Effector CD8-positive, alpha-beta T cell (primary cell): ENCODE measurements around the gene TAF11L11.
"Not testable (repeated sequence)": the region's sequence is repeated elsewhere in the genome, so short reads cannot be mapped to it uniquely, and the experiment has no call there.

Experiments
- DNase-seq: peaks from one replicate; lab custom pipeline; 2025; lab: John Stamatoyannopoulos, UW
- total RNA-seq, 4 experiments: gene quantifications; one replicate each; lab custom pipeline; 2026; lab: John Stamatoyannopoulos, UW

Gene TAF11L11
- total RNA-seq: 0 reads per million in 4 experiments

DNA sequence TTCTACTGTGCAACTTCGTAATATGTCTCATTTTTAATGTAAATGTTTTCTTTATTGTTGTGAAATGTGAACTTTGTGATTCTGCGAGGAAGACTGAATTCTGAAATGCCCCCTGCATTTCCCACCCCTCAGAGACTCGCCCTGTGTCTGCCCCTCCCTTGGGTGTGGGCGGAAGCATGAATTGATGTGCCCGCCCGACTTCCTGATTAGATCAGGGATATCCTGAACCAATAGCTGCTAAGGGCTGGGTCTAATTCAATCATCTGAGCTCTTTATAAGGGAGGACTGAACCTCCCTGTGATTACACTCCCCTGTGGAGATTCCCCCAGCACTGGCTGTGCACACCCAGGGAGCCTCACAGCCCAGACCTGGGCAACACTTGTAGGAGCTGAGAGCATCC, at the start of gene TAF11L11:
Gene TAF11L11 (plus strand): TSS at position 304 of the 400 bp plus-strand sequence.
- DNase-seq: not testable (repeated sequence)

DNA sequence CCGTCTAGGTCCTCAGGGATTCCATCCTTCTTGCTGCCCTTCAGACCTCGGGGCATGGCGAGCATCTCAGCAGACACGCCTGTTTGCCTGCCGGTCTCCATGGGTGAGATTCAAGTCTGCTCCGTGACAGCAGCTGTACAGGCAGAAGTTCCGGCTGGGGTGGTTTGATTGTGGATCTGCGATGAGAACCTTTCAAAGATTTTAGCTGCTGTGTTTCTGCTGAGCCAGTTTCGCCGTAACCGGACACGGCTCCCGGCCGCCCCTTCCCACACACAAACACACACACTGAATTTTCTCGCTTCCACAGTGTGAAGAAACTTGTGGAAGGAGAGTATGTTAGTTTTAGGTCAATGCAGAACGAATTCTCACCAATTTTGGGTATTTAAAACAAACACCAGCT, 18.3 kb upstream of the TAF11L11 start, which contains the start of gene TAF11L7:
Gene TAF11L7 (minus strand): TSS at position 101 of the 400 bp plus-strand sequence.
- not testable (repeated sequence) for DNase-seq

DNA sequence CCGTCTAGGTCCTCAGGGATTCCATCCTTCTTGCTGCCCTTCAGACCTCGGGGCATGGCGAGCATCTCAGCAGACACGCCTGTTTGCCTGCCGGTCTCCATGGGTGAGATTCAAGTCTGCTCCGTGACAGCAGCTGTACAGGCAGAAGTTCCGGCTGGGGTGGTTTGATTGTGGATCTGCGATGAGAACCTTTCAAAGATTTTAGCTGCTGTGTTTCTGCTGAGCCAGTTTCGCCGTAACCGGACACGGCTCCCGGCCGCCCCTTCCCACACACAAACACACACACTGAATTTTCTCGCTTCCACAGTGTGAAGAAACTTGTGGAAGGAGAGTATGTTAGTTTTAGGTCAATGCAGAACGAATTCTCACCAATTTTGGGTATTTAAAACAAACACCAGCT, 13.1 kb upstream of the TAF11L11 start, which contains the start of gene TAF11L8:
Gene TAF11L8 (minus strand): TSS at position 101 of the 400 bp plus-strand sequence.
- DNase-seq: not testable (repeated sequence)

DNA sequence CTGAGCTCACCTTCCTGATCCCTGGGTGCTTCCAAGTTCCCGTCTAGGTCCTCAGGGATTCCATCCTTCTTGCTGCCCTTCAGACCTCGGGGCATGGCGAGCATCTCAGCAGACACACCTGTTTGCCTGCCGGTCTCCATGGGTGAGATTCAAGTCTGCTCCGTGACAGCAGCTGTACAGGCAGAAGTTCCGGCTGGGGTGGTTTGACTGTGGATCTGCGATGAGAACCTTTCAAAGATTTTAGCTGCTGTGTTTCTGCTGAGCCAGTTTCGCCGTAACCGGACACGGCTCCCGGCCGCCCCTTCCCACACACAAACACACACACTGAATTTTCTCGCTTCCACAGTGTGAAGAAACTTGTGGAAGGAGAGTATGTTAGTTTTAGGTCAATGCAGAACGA, 9.7 kb upstream of the TAF11L11 start, which contains the start of gene TAF11L9:
Gene TAF11L9 (minus strand): TSS at position 140 of the 400 bp plus-strand sequence.
- not testable (repeated sequence) for DNase-seq

DNA sequence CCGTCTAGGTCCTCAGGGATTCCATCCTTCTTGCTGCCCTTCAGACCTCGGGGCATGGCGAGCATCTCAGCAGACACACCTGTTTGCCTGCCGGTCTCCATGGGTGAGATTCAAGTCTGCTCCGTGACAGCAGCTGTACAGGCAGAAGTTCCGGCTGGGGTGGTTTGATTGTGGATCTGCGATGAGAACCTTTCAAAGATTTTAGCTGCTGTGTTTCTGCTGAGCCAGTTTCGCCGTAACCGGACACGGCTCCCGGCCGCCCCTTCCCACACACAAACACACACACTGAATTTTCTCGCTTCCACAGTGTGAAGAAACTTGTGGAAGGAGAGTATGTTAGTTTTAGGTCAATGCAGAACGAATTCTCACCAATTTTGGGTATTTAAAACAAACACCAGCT, 6.3 kb upstream of the TAF11L11 start, which contains the start of gene TAF11L10:
Gene TAF11L10 (minus strand): TSS at position 101 of the 400 bp plus-strand sequence.
- not testable (repeated sequence) for DNase-seq

DNA sequence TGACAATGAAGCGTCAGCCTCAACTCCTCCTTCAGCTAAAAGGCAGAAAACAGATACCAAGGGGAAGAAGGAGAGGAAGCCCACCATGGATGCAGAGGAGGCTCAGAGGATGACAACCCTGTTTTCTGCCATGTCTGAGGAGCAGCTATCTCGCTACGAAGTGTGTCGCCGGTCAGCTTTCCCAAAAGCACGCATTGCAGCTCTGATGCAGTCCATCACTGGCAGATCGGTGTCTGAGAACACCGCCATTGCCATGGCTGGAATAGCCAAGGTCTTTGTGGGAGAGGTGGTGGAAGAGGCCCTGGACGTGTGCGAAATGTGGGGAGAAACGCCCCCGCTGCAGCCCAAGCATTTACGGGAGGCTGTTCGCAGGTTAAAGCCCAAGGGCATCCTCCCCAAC, 968 bp downstream of the TAF11L11 start:
- no peak for DNase-seq

DNA sequence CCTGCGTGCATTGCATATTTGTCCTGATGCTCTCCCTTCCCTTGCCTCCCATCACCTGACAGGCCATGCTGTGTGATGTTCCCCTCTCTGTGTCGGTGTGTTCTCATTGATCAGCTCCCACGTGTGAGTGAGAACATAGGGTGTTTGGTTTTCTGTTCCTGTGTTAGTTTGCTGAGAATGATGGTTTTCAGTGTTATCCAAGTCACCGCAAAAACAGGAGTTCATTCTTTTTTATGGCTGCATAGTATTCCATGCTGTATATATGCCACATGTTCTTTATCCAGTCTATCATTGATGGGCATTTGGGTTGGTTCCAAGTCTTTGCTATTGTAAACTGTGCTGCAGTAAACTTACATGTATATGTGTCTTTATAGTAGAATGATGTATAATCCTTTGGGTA, 3.5 kb downstream of the TAF11L11 start:
- not testable (repeated sequence) for DNase-seq

DNA sequence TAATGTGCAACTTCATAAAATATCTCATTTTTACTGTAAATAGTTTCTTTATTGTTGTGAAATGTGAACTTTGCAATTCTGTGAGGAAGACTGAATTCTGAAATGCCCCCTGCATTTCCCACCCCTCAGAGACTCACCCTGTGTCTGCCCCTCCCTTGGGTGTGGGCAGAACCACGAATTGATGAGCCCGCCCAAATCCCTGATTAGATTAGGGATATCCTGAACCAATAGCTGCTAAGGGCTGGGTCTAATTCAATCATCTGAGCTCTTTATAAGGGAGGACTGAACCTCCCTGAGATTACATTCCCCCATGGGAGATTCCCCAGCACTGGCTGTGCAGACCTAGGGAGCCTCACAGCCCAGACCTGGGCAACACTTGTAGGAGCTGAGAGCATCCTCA, 6.1 kb downstream of the TAF11L11 start, which contains the start of gene TAF11L12:
Gene TAF11L12 (plus strand): TSS at position 301 of the 400 bp plus-strand sequence.
- DNase-seq: not testable (repeated sequence)

DNA sequence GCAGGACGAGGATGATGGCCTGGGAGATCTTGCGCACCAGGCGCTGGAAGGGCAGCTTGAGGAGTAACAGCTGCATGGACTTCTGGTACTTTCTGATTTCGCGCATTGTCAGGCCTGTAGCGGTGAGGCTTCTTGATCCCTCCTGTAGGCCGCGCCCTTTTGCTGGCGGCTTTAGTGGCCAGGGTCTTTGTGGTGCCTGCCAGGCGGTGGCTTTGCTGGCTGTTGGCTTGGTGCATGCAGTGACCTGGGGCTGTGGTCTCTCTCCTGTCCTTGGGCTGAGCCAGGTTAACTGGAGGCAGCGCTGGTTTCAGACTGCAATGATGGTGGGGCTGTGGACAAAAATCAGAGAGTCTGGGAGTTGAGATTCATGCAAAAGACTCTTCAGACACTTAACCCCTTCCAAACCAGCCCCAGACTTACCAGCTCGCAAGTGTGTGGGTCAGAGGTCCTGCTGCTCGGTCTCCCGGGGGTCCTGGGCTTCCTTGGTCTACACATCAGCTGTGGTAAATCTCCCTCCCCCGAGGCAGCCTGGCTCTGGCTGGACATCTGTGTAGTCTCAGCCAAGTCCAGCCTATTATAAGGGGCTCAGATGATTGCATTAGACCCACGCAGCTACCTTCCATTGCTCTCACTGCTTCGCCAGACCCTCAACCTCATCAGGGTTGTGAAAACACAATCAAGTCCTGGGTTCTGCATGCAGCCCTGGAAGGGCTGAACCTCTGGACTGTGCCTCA, 11.1 kb downstream of the TAF11L11 start:
- no peak for DNase-seq

DNA sequence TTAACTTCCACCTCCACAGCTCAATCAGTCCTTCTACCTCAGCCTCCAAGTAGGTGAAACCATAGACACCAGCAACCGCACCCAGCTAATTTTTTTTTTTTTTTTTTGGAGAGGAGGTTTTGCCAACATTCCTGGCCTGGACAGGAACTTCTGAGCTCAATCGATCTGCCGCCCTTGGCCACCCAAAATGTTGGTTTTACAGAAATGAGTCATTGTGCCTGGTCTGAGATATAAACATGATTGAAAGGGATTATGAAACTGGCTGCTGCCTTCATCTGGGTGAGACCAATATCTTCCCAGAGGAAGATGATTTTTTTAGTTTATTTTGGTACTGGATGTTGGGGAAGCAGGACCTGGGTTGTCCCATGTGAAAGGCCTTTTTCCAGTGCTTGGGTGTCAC, 15.4 kb downstream of the TAF11L11 start:
- no peak for DNase-seq

DNA sequence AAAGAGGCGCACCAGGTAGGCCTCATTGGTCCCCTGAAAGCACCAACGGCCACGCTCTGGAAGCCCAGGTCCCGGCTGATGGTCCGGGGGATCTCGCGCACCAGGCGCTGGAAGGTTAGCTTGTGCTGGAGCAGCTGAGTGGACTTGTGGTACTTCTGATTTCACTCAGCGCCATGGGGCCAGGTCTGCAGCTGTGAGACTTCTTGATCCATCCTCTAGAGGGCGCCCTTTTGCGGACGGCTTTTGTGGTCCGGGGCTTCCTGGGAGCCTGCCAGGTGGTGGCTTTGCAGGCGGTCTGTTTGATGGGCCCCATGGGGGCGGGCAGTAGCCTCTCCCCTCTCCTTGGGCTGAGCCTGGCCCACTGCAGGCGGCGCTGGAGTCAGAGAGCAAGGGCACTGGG, 16.6 kb downstream of the TAF11L11 start:
- no peak for DNase-seq

DNA sequence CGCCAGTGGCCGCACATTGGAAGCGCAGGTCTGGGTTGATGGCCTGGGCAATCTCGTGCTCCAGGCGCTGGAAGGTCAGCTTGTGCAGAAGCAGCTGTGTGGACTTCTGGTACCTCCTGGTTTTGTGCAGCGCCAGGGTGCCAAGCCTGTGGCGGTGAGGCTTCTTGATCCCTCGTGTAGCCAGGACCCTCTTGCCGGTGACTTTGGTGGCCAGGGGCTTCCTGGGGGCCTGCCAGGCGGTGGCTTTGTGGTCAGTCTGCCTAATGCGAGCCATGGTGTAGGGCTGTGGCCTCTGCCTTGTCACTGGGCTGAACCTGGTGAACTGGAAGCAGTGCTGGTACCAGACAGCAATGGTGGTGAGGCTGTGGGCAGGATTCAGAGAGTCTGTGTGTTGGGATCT, 21.7 kb downstream of the TAF11L11 start:
- DNase-seq: no peak

DNA sequence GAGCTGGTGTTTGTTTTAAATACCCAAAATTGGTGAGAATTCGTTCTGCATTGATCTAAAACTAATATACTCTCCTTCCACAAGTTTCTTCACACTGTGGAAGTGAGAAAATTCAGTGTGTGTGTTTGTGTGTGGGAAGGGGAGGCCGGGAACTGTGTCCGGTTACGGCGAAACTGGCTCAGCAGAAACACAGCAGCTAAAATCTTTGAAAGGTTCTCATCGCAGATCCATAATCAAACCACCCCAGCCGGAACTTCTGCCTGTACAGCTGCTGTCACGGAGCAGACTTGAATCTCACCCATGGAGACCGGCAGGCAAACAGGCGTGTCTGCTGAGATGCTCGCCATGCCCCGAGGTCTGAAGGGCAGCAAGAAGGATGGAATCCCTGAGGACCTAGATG, 27.8 kb downstream of the TAF11L11 start, which contains the start of gene TAF11L13:
Gene TAF11L13 (plus strand): TSS at position 301 of the 400 bp plus-strand sequence.
- not testable (repeated sequence) for DNase-seq

DNA sequence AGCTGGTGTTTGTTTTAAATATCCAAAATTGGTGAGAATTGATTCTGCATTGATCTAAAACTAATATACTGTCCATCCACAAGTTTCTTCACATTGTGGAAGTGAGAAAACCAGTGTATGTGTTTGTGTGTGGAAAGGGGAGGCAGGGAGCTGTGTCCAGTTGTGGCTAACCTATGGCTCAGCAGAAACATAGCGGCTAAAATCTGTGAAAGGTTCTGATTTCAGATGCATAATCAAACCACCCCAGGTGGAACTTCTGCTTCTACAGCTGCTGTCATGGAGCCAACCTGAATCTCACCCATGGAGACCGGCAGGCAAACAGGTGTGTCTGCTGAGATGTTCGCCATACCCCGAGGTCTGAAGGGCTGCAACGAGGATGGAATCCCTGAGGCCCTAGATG, 30.2 kb downstream of the TAF11L11 start, which contains the start of gene TAF11L14:
Gene TAF11L14 (plus strand): TSS at position 301 of the 400 bp plus-strand sequence.
- no peak for DNase-seq

DNA sequence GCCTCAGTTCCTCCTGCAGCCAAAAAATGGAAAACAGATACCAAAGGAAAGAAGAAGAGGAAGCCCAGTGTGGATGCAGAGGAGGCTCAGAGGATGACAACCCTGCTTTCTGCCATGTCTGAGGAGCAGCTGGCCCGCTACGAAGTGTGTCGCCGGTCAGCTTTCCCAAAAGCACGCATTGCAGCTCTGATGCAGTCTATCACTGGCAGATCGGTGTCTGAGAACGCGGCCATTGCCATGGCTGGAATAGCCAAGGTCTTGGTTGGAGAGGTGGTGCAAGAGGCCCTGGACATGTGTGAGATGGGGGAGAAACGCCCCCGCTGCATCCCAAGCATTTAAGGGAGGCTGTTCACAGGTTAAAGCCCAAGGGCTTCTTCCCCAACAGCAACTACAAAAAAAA, 45.2 kb downstream of the TAF11L11 start:
- not testable (repeated sequence) for DNase-seq

DNA sequence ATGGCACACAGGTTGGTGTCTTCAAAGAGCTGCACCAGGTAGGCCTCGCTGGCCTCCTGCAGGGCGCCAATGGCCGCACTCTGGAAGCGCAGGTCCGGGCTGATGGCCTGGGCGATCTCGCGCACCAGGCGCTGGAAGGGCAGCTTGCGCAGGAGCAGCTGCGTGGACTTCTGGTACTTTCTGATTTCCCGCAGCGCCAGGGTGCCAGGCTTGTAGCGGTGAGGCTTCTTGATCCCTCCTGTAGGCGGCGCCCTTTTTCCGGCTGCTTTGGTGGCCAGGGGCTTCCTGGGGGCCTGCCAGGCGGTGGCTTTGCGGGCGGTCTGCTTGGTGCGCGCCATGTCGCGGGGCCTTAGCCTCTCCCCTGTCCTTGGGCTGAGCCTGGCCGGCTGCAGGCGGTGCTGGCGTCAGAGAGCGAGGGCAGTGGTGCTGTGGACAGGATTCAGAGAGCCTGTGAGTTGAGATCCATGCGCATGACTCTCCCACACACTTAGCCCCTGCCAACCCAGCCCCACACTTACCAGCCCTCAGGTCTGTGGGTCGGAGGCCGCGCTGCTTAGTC, 51.3 kb downstream of the TAF11L11 start:
- DNase-seq: not testable (repeated sequence)
